Fibroblast of the conjunctiva (primary cell): ENCODE results near the gene NEU2.
"Not testable (repeated sequence)": the region's sequence is repeated elsewhere in the genome, so short reads cannot be mapped to it uniquely, and the experiment has no call there.

ENCODE experiments used
- DNase-seq: peaks from one replicate; pipeline ENCODE4 v3.0.0-alpha.2; 2010; ENCODE audit warnings: low read depth

The NEU2 gene

DNA sequence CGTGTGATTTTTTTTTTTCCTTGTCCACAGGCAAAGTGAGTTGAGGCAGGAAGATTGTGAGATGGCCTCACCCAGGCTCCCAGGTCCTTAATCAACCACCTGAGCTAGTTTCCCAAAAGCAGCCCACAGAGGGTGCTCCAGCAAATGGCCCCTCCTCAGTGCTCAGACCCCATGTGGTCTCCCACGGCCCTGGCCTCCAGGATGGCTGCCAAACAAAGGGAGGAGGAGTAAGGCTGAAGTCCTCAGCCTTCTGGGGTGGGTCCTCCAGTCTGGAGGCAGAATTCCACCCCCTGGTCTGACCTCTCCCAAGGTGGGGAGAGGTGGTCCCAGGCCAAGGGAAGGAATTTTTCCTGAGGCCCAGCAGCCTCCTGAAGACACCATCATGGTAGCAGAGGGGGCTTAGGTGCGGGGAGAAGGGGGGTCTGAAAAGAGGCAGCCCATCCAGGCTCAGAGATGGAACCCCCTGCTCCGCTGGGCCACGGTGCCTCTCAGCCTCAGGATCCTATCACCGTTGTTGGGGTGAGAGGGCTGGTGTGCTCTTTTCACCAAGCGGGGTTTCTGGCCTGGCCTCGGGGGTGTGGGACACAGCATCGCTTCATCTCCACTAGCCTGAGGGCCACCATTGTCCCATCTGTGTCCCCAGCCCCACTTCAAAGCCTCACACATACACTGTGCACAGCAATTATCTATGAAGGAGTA lies 21.8 kb upstream of the NEU2 start:
- DNase-seq, result no peak

- DNase-seq, result no peak
These were observed 21.2 kb upstream of the NEU2 start for GRCh38 chr2:233011268-233011650.

- DNase-seq, result no peak
These were observed 20.8 kb upstream of the NEU2 start for GRCh38 chr2:233011702-233012131.

DNA sequence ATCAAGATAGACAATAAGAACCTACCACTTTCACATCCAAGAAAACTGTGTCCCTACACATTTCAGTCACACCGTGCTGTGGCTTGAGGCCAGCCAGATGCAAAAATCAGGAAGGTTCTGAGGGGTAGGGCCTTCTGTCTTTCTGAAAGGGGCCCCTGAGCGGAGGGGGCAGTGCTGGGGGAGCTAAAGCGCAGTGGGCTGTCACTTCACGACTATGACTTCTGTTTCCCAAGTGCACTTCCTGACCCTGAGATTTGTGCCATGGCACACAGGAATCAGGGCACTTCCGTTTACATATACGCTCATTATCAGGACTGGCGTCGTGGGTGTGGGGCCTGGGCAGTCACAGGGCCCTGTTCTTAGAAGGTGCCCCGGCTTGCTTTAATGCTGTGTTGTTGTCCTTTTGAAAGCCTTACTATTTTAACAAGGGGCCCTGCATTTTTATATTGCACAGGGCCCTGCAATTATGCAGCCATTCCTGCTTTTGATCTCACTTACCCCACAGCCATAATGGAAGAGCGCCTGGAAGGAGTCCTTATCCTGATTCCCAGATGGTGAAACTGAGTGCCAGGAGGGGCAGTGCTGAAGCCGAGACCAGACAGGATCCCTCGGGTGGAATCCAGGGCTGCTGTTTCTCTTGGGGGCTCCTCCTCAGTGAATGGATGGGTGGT lies 20.0 kb upstream of the NEU2 start:
- no peak for DNase-seq

DNA sequence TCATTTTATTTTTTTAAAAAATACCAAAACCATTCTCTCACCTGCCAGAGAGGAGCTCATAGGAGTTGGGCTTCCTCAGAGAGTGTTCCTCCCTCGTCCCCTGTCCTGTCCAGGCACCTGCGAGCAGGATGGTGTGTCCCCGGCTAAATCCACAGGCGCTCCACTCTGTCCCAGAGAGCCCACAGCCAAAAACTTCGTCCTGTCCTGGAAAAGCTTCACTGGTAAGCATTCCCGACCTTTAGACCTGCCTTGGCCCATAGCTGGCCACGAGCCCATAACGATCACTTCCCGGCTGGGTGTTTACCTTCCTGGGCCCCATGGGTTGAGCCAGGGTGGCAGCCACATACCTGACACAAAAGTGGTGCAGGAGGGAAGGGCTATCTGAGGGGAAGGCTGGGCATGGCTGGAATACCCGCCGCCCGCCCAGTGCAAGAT lies 19.4 kb upstream of the NEU2 start, which contains the start of gene NGEF:
NGEF (minus strand) TSS at position 230 of the 435 bp plus-strand sequence. CDS start 38,366 bp downstream, outside the sequence.
- DNase-seq, result no peak

GRCh38 chr2:233013650-233014049 lies 18.8 kb upstream of the NEU2 start:
- no peak for DNase-seq

- no peak for DNase-seq
These were observed 17.3 kb upstream of the NEU2 start for GRCh38 chr2:233015019-233015645.

DNA sequence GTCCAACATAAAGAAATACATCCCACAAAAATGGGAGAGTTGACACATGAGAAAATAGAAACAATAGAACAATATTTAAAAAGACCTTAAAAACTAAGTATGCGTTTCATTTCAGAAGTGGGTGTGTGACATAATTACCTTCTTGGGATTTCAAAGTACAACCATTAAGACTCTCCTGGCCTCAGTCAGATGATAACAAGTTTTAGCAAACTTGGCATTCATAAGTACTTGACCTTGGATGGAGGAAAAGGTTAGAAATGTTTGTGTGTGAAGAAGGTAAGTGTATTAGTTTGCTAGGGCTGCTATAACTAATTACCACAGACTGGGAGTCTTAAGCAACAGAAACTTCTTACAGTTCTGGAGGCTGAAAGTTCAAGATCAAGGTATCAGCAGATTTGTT lies 14.5 kb upstream of the NEU2 start:
- DNase-seq, result no peak

- not testable (repeated sequence) for DNase-seq
These were observed 12.9 kb upstream of the NEU2 start for GRCh38 chr2:233019610-233020009.

DNA sequence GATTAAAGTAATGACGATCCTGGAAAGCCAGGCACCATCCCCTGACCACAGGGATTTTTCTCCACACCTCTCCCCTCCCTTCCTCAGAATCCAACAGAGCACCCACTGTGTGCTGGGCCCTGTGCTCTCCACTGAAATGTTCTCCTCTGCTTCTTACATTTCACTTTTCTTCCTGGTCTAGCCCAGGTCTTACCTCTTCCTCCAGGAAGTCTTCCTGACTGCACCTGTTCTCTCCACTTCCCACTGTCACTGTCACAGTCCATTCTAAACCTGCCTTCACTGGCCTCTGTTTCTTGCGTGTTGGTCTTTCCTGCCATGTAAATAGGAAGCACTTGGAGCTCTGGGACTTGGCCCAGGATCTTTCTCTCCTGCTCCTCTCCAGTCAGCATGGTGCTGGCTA lies 12.0 kb upstream of the NEU2 start:
- DNase-seq, result no peak

DNA sequence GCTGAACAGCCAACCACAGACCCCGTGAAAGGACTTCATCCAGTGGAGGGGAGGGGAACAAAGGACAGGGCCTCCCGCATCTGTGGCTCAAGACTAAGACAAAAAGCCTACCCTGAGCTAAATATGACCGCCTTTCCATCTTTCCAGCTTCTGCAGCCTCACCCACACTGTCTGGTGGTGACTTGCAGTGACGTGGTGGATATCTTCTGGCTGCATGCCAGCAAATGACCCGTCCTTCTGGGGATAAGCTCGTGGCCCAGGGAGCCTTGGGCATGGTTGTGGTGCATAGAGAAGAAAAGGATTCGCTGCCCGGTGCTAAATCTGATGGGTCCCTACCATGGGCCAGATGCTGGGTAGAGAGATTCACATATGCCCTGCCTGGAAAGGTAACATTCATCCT lies 10.7 kb upstream of the NEU2 start:
- no peak for DNase-seq

- DNase-seq, result no peak
These were observed 9.9 kb upstream of the NEU2 start for GRCh38 chr2:233022561-233022960.

- DNase-seq, result no peak
These were observed 9.3 kb upstream of the NEU2 start for GRCh38 chr2:233023007-233023760.

- no peak for DNase-seq
These were observed 8.6 kb upstream of the NEU2 start for GRCh38 chr2:233023761-233024410.

DNA sequence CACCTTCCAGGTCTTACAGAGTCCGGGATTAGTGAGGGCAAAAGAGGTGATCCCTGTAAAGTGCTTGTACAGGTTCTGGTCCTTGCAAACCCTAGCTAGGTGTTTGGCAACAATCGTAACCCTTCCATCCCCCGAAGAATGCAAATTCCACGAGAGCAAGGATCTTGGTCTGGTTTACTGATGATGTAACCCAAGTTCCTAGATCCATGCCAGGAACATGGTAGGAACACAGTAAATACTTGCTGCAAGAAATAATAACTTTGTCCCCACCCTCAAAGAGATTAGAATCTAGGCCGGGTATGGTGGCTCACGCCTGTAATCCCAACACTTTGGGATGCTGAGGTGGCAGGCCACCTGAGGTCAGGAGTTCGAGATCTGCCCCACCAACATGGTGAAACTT lies 6.8 kb upstream of the NEU2 start:
- no peak for DNase-seq

GRCh38 chr2:233026198-233026813 lies 6.2 kb upstream of the NEU2 start:
- DNase-seq, result peak; percentile 21

- no peak for DNase-seq
These were observed 3.2 kb upstream of the NEU2 start for GRCh38 chr2:233029321-233029720.

- no peak for DNase-seq
These were observed 644 bp upstream of the NEU2 start for GRCh38 chr2:233031556-233032500.

- no peak for DNase-seq
These were observed 1.2 kb downstream of the NEU2 start for GRCh38 chr2:233033672-233034071.
